GM19328 (cell line): ENCODE data around the gene PPIA.
"Not testable (repeated sequence)": the region's sequence is repeated elsewhere in the genome, so short reads cannot be mapped to it uniquely, and the experiment has no call there.

Experiments
- ATAC-seq: cut with Tn5 transposase; IDR thresholded peaks from one replicate; pipeline ENCODE4 v1.9.1; 2021; ENCODE audit warnings: mild to moderate bottlenecking, moderate library complexity; ENCODE audit not compliant: unreplicated experiment

Gene PPIA

GRCh38 chr7:44784364-44784763 is 12.1 kb upstream of the PPIA start:
- no peak for ATAC-seq

GRCh38 chr7:44785218-44785617 is 11.3 kb upstream of the PPIA start:
- not testable (repeated sequence) for ATAC-seq

- ATAC-seq, result no peak
These were observed 9.4 kb upstream of the PPIA start for GRCh38 chr7:44787041-44787440.

DNA sequence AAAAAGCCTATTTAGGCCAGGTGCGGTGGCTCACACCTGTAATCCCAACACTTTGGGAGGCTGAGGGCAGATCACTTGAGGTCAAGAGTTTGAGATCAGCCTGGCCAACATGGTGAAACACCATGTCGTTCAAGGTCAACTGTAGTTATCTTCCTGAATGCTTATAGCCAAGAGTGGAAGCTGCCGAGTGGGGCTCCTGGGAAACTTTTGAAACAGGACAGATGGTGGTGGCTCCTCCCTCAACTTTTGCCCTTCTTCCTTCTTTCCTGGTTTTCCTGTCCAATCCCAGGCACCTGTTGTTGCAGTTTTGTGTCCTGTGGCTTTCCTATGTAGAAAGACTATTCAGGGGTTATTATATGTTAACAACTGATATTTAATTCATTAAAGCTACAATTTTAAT is 8.7 kb upstream of the PPIA start:
- ATAC-seq, result no peak

DNA sequence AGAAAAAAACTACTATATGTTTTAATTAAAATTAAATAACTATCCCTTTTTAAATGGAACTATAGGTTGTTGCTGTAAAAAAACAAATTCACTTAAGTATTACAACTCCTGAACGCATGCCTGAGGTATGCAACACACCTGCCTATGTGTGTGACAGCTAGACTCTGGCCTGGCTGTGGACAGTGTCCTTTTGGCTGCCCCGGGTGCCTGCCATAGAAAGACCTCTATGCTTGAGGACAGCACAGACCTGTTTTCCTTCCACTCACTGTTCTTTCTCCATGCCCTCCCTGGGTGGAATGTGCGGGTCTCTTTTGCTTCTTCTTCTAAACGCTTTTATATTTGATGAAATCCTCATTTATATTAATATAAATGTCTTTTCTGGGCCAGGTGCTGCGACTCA is 6.5 kb upstream of the PPIA start:
- ATAC-seq, result no peak

DNA sequence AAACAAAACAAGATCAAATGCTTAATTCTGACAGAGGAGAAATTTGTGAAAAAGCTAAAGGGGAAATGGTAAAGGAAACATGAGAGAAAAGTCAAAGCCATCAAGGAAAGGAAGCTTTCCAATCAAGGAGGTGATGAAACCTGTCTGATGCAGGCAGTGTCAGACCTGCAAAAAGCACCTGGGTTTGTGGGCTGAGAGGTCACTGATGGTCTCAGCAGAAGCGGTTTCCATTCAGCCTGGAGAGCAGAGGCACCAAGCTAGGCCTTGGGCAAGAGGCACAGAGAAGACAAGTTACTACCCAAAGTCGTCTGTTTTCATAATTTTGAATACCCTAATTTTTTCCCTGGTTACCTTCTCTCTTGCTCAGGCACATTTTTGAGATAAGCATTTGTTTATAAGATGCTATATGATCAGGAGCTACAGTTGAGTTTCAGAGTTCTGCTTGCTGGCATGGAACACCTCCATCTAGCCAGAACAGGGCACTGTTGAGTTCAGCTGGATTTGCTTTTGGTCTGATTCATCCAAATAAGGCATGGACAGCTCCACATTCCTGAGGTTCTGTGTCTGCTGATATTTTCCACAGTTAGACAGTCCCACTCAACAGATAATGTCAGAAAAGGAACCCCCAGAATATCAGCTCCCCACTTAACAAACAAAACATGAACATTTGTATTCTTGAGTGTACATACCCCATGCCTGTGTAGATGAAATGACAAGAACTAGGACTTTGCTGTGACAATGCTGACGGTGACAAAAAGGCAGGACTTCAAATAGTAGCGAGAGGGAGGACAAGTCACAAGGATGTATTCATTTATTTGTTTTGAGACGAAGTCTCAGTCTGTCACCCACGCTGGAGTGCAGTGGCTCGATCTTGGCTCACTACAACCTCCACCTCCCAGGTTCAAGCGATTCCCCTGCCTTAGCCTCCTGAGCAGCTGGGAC is 4.9 kb upstream of the PPIA start:
- ATAC-seq, result no peak

DNA sequence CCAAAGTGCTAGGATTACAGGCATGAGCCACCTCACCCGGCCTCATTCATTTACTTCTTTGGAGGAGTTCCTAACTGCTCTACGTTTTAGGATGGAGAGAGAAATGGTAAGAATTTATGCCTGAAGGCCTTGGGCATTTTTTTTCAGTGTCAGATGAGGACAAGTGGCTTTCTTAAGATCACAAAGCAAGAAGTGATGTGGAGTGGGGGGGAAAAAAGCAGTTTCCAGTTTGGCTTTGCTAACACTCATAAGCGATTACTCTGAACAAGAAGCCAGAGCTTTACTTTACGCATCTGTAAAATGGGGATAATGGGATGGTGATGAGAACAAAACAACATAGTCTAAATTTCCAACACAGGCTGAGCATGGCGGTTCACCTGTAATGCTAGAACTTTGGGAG is 2.6 kb upstream of the PPIA start:
- ATAC-seq, result no peak

- no peak for ATAC-seq
These were observed 2.1 kb upstream of the PPIA start for GRCh38 chr7:44794331-44794730.

GRCh38 chr7:44796034-44796503 is 412 bp upstream of the PPIA start:
- peak; percentile 28 for ATAC-seq

GRCh38 chr7:44797329-44798258 is 1.1 kb downstream of the PPIA start:
- peak; percentile 39 for ATAC-seq

DNA sequence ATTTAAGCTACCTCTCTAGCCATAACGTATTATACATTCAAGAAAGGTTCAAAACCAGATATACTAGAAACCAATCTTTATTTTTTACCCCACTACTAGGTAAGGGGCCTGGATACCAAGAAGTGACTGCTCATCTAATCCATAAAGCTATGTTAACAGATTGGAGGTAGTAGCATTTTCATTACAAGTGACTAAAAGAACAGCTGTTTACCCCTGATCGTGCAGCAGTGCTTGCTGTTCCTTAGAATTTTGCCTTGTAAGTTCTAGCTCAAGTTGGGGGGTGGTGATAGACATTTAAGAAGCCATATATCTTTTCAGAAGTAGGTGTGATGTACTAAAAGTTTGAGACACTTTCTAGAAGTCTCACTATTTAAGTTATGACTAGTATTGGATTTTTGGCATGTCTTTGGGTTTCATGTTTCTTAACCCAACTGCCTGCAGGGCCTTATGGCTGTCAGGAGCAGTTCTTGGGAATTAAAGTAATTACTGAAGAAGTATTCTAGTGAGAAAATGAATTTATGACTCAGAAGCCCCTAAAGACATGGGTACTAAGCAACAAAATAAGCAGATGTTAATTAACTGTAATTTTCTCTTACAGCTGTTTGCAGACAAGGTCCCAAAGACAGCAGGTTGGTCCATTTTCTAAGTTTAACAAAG is 2.3 kb downstream of the PPIA start:
- no peak for ATAC-seq

- ATAC-seq, result no peak
These were observed 3.5 kb downstream of the PPIA start for GRCh38 chr7:44799939-44800338.

- ATAC-seq, result no peak
These were observed 5.4 kb downstream of the PPIA start for GRCh38 chr7:44801890-44802289.

GRCh38 chr7:44802418-44803025 is 6.0 kb downstream of the PPIA start:
- no peak for ATAC-seq

- ATAC-seq, result not testable (repeated sequence)
These were observed 7.5 kb downstream of the PPIA start for GRCh38 chr7:44803828-44804519.

DNA sequence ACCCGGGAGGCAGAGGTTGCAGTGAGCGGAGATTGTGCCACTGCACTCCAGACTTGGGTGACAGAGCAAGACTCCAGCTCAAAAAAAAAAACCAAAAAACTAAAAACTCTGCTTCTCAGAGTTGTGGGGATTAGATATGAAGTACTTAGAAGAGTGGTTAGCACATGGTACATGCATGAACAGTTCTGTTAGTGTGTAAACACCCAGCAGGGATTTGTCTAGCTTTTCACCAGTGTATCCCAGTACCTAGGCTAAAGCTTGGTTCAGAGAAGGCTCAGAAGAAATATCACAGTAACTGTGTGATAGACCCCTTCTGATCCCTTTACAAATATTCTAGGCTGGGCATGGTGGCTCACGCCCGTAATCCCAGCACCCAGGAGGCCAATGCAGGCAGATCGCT is 9.5 kb downstream of the PPIA start:
- ATAC-seq, result no peak

- no peak for ATAC-seq
These were observed 12.5 kb downstream of the PPIA start for GRCh38 chr7:44808914-44809393.

DNA sequence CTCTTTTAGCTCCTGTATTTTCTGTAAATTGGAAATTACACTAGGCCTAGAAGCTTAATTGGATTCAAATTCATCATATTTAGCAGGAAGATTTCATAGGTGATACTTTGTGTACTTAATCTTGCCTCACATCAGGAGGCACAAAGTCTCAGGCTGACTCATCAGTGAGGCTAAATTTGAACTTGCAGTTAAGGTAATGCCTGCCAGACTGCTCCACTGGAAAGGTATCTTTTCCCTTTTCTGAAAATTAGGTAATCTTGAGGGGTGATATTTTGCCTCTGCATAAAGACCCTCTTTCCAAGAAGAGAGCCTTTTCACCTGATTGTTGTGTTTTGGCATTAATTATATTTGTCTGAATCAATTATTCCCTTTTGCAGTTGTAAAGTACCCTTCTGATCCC is 14.6 kb downstream of the PPIA start:
- no peak for ATAC-seq

GRCh38 chr7:44811571-44811970 is 15.1 kb downstream of the PPIA start:
- no peak for ATAC-seq

DNA sequence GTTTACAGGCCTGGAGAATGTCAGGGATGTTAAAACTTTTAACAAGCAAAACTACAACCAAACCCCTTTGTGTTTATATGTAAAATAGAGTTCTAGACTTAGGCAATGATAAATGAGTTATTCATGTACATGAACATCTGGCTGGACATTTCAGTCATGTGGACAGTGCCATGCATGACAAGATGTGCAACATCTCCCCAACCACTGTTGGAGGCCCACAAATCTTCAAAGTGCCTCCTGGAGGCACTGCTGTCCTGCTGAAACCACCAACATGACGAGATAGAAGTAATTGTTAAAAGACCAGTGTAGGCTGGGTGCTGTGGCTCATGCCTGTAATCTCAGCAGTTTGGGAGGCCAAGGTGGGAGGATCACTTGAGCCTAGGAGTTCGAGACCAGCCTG is 18.4 kb downstream of the PPIA start:
- no peak for ATAC-seq
